Gastrocnemius medialis (tissue), 4 donors: Measurements from ENCODE around the gene CHID1. TPM values are rescaled to one million over a fixed set of nuclear protein-coding genes. Genes with fewer than 3 reads are reported as not detected.

ENCODE experiments used
- ATAC-seq, 2 donors: fragments of 150-250 bp; one replicate each; pipeline ENCODE4 v1.9.1; 2016
- DNase-seq, 2 donors: peaks; one replicate each; pipeline ENCODE4 v3.0.0-alpha.2; 2019
- H3K27ac ChIP-seq, 4 donors: fragments of 200-600 bp; sonication (generic); 1 replicate in 1 of 4; 2 replicates in 3 of 4; pipeline ENCODE4 v1.5.1; 2016 to 2018; ENCODE audit warnings: mild to moderate bottlenecking in 2 of 4, moderate library complexity in 1 of 4
- H3K27me3 ChIP-seq, 3 donors: fragments of 200-600 bp; sonication (generic) in 2 of 3; 1 replicate in 1 of 3; 2 replicates in 2 of 3; pipeline versions ENCODE4 v1.5.1 to v1.6.0; 2016 to 2019; ENCODE audit warnings: mild to moderate bottlenecking in 1 of 3, moderate library complexity in 1 of 3
- H3K36me3 ChIP-seq, 2 donors: fragments of 200-600 bp; sonication (generic) in 1 of 2; one replicate each; pipeline ENCODE4 v1.5.1; 2017 to 2018
- H3K4me1 ChIP-seq, 2 donors: fragments of 200-600 bp; sonication (generic) in 1 of 2; one replicate each; pipeline ENCODE4 v1.5.1; 2016 to 2017; ENCODE audit warnings: mild to moderate bottlenecking in 2 of 2
- H3K4me3 ChIP-seq, 4 donors: fragments of 200-600 bp; sonication (generic) in 3 of 4; 1 replicate in 1 of 4; 2 replicates in 3 of 4; pipeline ENCODE4 v1.5.1; 2016 to 2019; ENCODE audit warnings: mild to moderate bottlenecking in 2 of 4
- H3K9me3 ChIP-seq, 3 donors: fragments of 200-600 bp; sonication (generic) in 2 of 3; 1 replicate in 1 of 3; 2 replicates in 2 of 3; pipeline ENCODE4 v1.5.1; 2016 to 2019
- CTCF ChIP-seq, 5 experiments: fragments of 450-650 bp in 3 of 5; fragments of 200-600 bp in 2 of 5; sonication (generic) in 2 of 5; IDR thresholded peaks in 4 of 5; conservative IDR thresholded peaks in 1 of 5; 1 replicate in 4 of 5; 2 replicates in 1 of 5; pipeline ENCODE4 v1.5.1; 2016 to 2019; ENCODE audit warnings: antibody characterized with exemption in 5 of 5, mild to moderate bottlenecking in 3 of 5, moderate library complexity in 3 of 5
- POLR2A ChIP-seq, 2 donors: fragments of 450-650 bp; IDR thresholded peaks; one replicate each; pipeline ENCODE4 v1.6.1; 2017; ENCODE audit warnings: antibody characterized with exemption in 2 of 2, mild to moderate bottlenecking in 2 of 2, moderate library complexity in 2 of 2
- in situ Hi-C, 4 donors: fragments of 200-750 bp; cut with MboI; loops; one replicate each; pipeline versions ENCODE4 v1.15.0 to v1.8.0; 2017; ENCODE audit warnings: low sequenced_read_pairs in 4 of 4
- intact Hi-C: fragments of 100-400 bp; cut with DNase I; formaldehyde crosslinking; loops from one replicate; pipeline ENCODE4 v1.15.1; 2023; ENCODE audit warnings: low total_unique reads
- total RNA-seq, 4 donors: library from RNA; depleted of rRNA; stranded (reverse); fragments of >200 nt; gene quantifications; one replicate each; pipeline versions ENCODE4 v1.1.0 to v1.2.3, GENCODE V29; 2016

The CHID1 gene
- total RNA-seq, 4 donors from 2014 or later = 23.3 to 43.2 (median 33.1) TPM

GRCh38 chr11:855796-856195 is 54.8 kb downstream of the CHID1 start:
- TF ChIP-seq CTCF (IDR thresholded peaks at IDR 0.05 in 4 of 5, conservative IDR thresholded peaks at IDR 0.05 in 1 of 5) (no peak), POLR2A (IDR thresholded peaks at IDR 0.05) (no peak)
- DNase-seq (no peak), ATAC-seq (no peak)
- no peak overlapping the region for H3K4me3 ChIP-seq
- in situ Hi-C loops (no loop called here), intact Hi-C loops (no loop called here)
- peaks cover 0 to 5% of the 10 kb centered on the region in 2 donors for H3K4me1 ChIP-seq
- no peak overlapping the region for H3K27ac ChIP-seq
- H3K36me3 ChIP-seq = no peaks in the 10 kb centered on the region
- H3K9me3 ChIP-seq = no peaks in the 10 kb centered on the region
- no peaks in the 10 kb centered on the region for H3K27me3 ChIP-seq

- H3K9me3 ChIP-seq = no peaks in the 10 kb centered on the region
- TF ChIP-seq CTCF (IDR thresholded peaks at IDR 0.05 in 4 of 5, conservative IDR thresholded peaks at IDR 0.05 in 1 of 5) (no peak), POLR2A (IDR thresholded peaks at IDR 0.05) (no peak)
- peaks cover 0 to 5% of the 10 kb centered on the region in 2 donors for H3K4me1 ChIP-seq
- no peak for ATAC-seq
- H3K27ac ChIP-seq = no peak overlapping the region
- intact Hi-C loops = no loop called here
- in situ Hi-C loops = no loop called here
- DNase-seq = no peak
- H3K4me3 ChIP-seq = no peak overlapping the region
- H3K36me3 ChIP-seq = no peaks in the 10 kb centered on the region
- H3K27me3 ChIP-seq = no peaks in the 10 kb centered on the region
These were observed 55.3 kb downstream of the CHID1 start for GRCh38 chr11:855330-855674.

- TF ChIP-seq CTCF (IDR thresholded peaks at IDR 0.05 in 4 of 5, conservative IDR thresholded peaks at IDR 0.05 in 1 of 5) (no peak), POLR2A (IDR thresholded peaks at IDR 0.05) (no peak)
These were observed 55.8 kb downstream of the CHID1 start for GRCh38 chr11:854601-855329.

GRCh38 chr11:853682-854448 is 56.7 kb downstream of the CHID1 start:
- Histone ChIP-seq H3K36me3 (no peaks in the 10 kb centered on the region), H3K9me3 (no peaks in the 10 kb centered on the region), H3K27ac (no peak overlapping the region), H3K4me1 (peaks cover 5% of the 10 kb centered on the region in 2 donors), H3K4me3 (no peak overlapping the region), H3K27me3 (peaks cover 4 to 6% (median 5%) of the 10 kb centered on the region in 3 donors)
- TF ChIP-seq CTCF (IDR thresholded peaks at IDR 0.05 in 4 of 5, conservative IDR thresholded peaks at IDR 0.05 in 1 of 5) = no peak
- TF ChIP-seq POLR2A (IDR thresholded peaks at IDR 0.05) = no peak
- no peak for DNase-seq
- in situ Hi-C loops (no loop called here), intact Hi-C loops (no loop called here)
- ATAC-seq = no peak

More at GRCh38 chr11:854601-855329, 55.8 kb downstream of the CHID1 start:
- Histone ChIP-seq H3K4me1 (peaks cover 0 to 3% of the 10 kb centered on the region in 2 donors), H3K27me3 (no peaks in the 10 kb centered on the region), H3K27ac (no peak overlapping the region), H3K36me3 (no peaks in the 10 kb centered on the region), H3K9me3 (no peaks in the 10 kb centered on the region), H3K4me3 (no peak overlapping the region)
- DNase-seq (no peak), ATAC-seq (no peak)
- in situ Hi-C loops (no loop called here), intact Hi-C loops (no loop called here)
